Activated CD4-positive, alpha-beta T cell treated with anti-CD3 and anti-CD28 coated beads, Interleukin-2, amount 10 ng/mL, durations not matched to agents 7 days and 5 days (primary cell): ENCODE data around the gene LIPK. TPM values are rescaled to one million over a fixed set of nuclear protein-coding genes. Genes with fewer than 3 reads are reported as not detected.
"Not testable (repeated sequence)": the region's sequence is repeated elsewhere in the genome, so short reads cannot be mapped to it uniquely, and the experiment has no call there.

Source experiments
- CTCF ChIA-PET: fragments of 350-600 bp; sonication (Branson Sonifier 250); formaldehyde crosslinking; loops from one replicate; lab custom pipeline; 2021; ENCODE audit warnings: antibody characterized with exemption; lab: Charles Lee
- POLR2A ChIA-PET: fragments of 350-600 bp; sonication (Branson Sonifier 250); formaldehyde crosslinking; loops from one replicate; lab custom pipeline; 2021; ENCODE audit warnings: antibody characterized with exemption; lab: Charles Lee
- DNase-seq: peaks from one replicate; pipeline ENCODE4 v3.0.0-alpha.2; 2020
- H3K27ac Mint-ChIP-seq: one replicate; pipeline ENCODE4 v1.8.0; 2021; ENCODE audit warnings: mild to moderate bottlenecking, moderate library complexity, mixed read lengths
- H3K27me3 Mint-ChIP-seq: one replicate; pipeline ENCODE4 v1.8.0; 2021; ENCODE audit warnings: mixed read lengths
- H3K36me3 Mint-ChIP-seq: one replicate; pipeline ENCODE4 v1.8.0; 2021; ENCODE audit warnings: low read depth, mixed read lengths
- H3K4me1 Mint-ChIP-seq: one replicate; pipeline ENCODE4 v1.8.0; 2021; ENCODE audit warnings: mixed read lengths
- H3K4me3 Mint-ChIP-seq: one replicate; pipeline ENCODE4 v1.8.0; 2021; ENCODE audit warnings: mild to moderate bottlenecking, moderate library complexity, mixed read lengths
- H3K9me3 Mint-ChIP-seq: one replicate; pipeline ENCODE4 v1.8.0; 2021; ENCODE audit warnings: mixed read lengths
- total RNA-seq, 2 experiments: library from RNA; stranded (reverse); gene quantifications; one replicate each; pipeline ENCODE4 v1.2.3, GENCODE V29; 2021

The LIPK gene
- total RNA-seq, 2 experiments from 2014 or later: not detected

GRCh38 chr10:88730864-88731263, 24.8 kb downstream of the LIPK start:
- no peaks in the 10 kb centered on the region for H3K36me3 Mint-ChIP-seq
- POLR2A ChIA-PET: no interaction called here
- peaks cover 10% of the 10 kb centered on the region for H3K27me3 Mint-ChIP-seq
- DNase-seq: no peak
- H3K27ac Mint-ChIP-seq: no peak overlapping the region
- H3K4me3 Mint-ChIP-seq: no peak overlapping the region
- H3K9me3 Mint-ChIP-seq: no peaks in the 10 kb centered on the region
- CTCF ChIA-PET: no interaction called here
- peaks cover 3% of the 10 kb centered on the region for H3K4me1 Mint-ChIP-seq

DNA sequence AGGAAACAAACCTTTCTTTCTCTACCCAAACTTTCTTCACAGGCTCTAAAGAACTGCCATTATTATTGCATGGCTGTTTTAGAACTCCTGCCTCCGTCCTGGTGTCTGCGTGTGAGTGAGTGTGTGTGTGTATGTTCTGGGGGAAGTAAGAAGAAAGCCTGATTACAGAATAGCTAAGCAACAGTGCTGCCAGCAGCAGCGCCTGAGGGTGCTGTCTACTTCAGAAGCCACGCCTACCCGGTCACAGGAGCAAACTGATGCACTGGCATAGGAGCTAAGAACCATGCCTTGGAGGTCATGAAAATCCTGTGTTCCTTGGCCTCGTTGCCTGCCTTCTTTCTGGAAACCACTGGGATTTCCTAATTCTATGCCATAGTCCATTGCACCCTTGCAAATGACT, 25.2 kb downstream of the LIPK start:
- no peak for DNase-seq
- Mint-ChIP-seq H3K27ac (no peak overlapping the region), H3K36me3 (no peaks in the 10 kb centered on the region), H3K9me3 (no peaks in the 10 kb centered on the region), H3K27me3 (peaks cover 8% of the 10 kb centered on the region), H3K4me3 (no peak overlapping the region), H3K4me1 (no peaks in the 10 kb centered on the region)
- ChIA-PET CTCF (no interaction called here), POLR2A (no interaction called here)

DNA sequence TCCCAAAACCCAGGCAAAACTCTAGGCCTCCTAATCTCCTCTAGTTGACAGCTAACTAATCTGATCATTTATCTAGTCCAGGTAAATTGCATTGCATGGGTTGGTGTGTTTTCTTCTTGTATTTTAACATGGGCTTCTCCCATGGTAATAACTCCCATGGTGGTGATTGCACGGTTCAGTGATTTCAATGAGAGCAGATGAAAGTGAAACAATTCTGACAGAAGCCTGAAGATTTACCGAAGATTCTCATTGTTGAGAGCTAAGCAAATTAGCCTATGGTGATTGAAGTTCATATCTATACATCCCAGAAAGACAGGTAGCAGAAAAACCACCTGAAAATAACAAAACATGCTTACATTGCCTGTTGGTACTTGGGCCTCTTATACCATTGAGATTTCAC, 27.2 kb downstream of the LIPK start:
- CTCF ChIA-PET: no interaction called here
- H3K4me3 Mint-ChIP-seq: no peak overlapping the region
- no peaks in the 10 kb centered on the region for H3K36me3 Mint-ChIP-seq
- no peak for DNase-seq
- no peak overlapping the region for H3K27ac Mint-ChIP-seq
- no peaks in the 10 kb centered on the region for H3K4me1 Mint-ChIP-seq
- H3K27me3 Mint-ChIP-seq: peaks cover 18% of the 10 kb centered on the region
- H3K9me3 Mint-ChIP-seq: no peaks in the 10 kb centered on the region
- POLR2A ChIA-PET: no interaction called here

DNA sequence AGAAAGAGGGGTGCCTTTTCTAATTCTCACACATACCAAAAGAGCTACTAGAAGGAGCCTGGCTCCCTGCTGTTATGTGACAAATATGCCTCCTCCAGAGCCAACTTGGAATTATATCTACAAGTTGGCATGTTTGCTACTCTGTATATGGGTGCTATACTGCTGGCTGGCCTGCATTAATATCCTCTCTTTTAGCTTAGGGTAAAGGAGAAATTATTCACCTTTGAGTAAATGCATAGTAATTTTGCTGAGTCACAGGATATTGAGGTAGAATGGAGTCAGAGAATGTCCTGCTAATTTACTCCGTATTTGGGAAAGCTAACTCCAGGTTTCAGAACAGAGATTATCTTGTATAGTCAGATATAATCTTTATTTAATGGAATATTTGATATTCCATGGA, 29.6 kb downstream of the LIPK start:
- H3K9me3 Mint-ChIP-seq: no peaks in the 10 kb centered on the region
- no peak for DNase-seq
- H3K4me3 Mint-ChIP-seq: no peak overlapping the region
- H3K27ac Mint-ChIP-seq: no peak overlapping the region
- peaks cover 23% of the 10 kb centered on the region for H3K27me3 Mint-ChIP-seq
- ChIA-PET POLR2A (no interaction called here), CTCF (interaction anchor here (0.7 kb wide), 1 partner anchor 11 kb away, joined by 3 read pairs; no protein-coding TSS in a partner anchor)
- H3K4me1 Mint-ChIP-seq: no peaks in the 10 kb centered on the region
- no peaks in the 10 kb centered on the region for H3K36me3 Mint-ChIP-seq

- H3K27ac Mint-ChIP-seq, DNase-seq, POLR2A ChIA-PET, CTCF ChIA-PET, H3K4me3 Mint-ChIP-seq, H3K36me3 Mint-ChIP-seq, H3K4me1 Mint-ChIP-seq, H3K9me3 Mint-ChIP-seq: not testable (repeated sequence)
- H3K27me3 Mint-ChIP-seq: peaks cover 45% of the 10 kb centered on the region
Observed at GRCh38 chr10:88741921-88742320, 35.9 kb downstream of the LIPK start.

- peaks cover 4% of the 10 kb centered on the region for H3K9me3 Mint-ChIP-seq
- H3K4me1 Mint-ChIP-seq: no peaks in the 10 kb centered on the region
- POLR2A ChIA-PET: no interaction called here
- H3K27ac Mint-ChIP-seq: no peak overlapping the region
- CTCF ChIA-PET: no interaction called here
- H3K27me3 Mint-ChIP-seq: peaks cover 48% of the 10 kb centered on the region
- no peak for DNase-seq
- no peak overlapping the region for H3K4me3 Mint-ChIP-seq
- no peaks in the 10 kb centered on the region for H3K36me3 Mint-ChIP-seq
Observed at GRCh38 chr10:88742448-88742847, 36.4 kb downstream of the LIPK start.

GRCh38 chr10:88744002-88744401, 38.0 kb downstream of the LIPK start:
- DNase-seq: no peak
- no peaks in the 10 kb centered on the region for H3K4me1 Mint-ChIP-seq
- ChIA-PET CTCF (no interaction called here), POLR2A (no interaction called here)
- H3K36me3 Mint-ChIP-seq: no peaks in the 10 kb centered on the region
- H3K9me3 Mint-ChIP-seq: peaks cover 4% of the 10 kb centered on the region
- H3K27ac Mint-ChIP-seq: no peak overlapping the region
- H3K27me3 Mint-ChIP-seq: peaks cover 45% of the 10 kb centered on the region
- H3K4me3 Mint-ChIP-seq: no peak overlapping the region

- Mint-ChIP-seq H3K27ac (no peak overlapping the region), H3K4me3 (no peak overlapping the region), H3K4me1 (no peaks in the 10 kb centered on the region), H3K27me3 (peaks cover 46% of the 10 kb centered on the region), H3K36me3 (no peaks in the 10 kb centered on the region), H3K9me3 (peaks cover 4% of the 10 kb centered on the region)
- ChIA-PET CTCF (interaction anchor here (0.9 kb wide), 1 partner anchor 14 kb away, joined by 3 read pairs; the partner anchor contains the start of gene LIPN), POLR2A (no interaction called here)
- DNase-seq: no peak
Observed at GRCh38 chr10:88745633-88746032, 39.6 kb downstream of the LIPK start.

- Mint-ChIP-seq H3K27me3 (peaks cover 17% of the 10 kb centered on the region), H3K27ac (no peak overlapping the region), H3K4me1 (peaks cover 3% of the 10 kb centered on the region), H3K4me3 (no peak overlapping the region), H3K36me3 (no peaks in the 10 kb centered on the region), H3K9me3 (peaks cover 2% of the 10 kb centered on the region)
- ChIA-PET POLR2A (no interaction called here), CTCF (no interaction called here)
- no peak for DNase-seq
Observed at GRCh38 chr10:88754287-88754686, 48.2 kb downstream of the LIPK start.

DNA sequence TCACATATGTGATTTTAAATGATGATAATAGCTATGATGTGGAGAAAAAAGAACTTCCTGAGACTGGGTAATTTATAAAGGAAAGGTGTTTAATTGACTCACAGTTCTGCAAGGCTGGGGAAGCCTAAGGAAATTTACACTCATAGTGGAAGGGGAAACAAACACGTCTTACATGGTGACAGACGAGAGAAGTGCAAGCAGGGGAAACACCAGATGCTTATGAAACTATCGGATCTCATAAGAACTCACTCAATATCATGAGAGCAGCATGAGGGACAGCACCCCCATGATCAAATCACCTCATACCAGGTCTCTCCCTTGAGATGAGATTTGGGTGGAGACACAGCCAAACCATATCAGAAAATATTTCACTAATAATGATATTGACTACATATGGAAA, 49.7 kb downstream of the LIPK start:
- H3K4me1 Mint-ChIP-seq: peaks cover 8% of the 10 kb centered on the region
- DNase-seq: no peak
- peaks cover 15% of the 10 kb centered on the region for H3K27me3 Mint-ChIP-seq
- H3K27ac Mint-ChIP-seq: no peak overlapping the region
- H3K4me3 Mint-ChIP-seq: no peak overlapping the region
- peaks cover 2% of the 10 kb centered on the region for H3K9me3 Mint-ChIP-seq
- ChIA-PET CTCF (no interaction called here), POLR2A (no interaction called here)
- no peaks in the 10 kb centered on the region for H3K36me3 Mint-ChIP-seq

- no peak overlapping the region for H3K27ac Mint-ChIP-seq
- DNase-seq: no peak
- H3K27me3 Mint-ChIP-seq: peaks cover 15% of the 10 kb centered on the region
- peaks cover 2% of the 10 kb centered on the region for H3K9me3 Mint-ChIP-seq
- H3K4me1 Mint-ChIP-seq: peaks cover 8% of the 10 kb centered on the region
- H3K4me3 Mint-ChIP-seq: no peak overlapping the region
- ChIA-PET CTCF (no interaction called here), POLR2A (no interaction called here)
- H3K36me3 Mint-ChIP-seq: no peaks in the 10 kb centered on the region
Observed at GRCh38 chr10:88756660-88757059, 50.6 kb downstream of the LIPK start.

DNA sequence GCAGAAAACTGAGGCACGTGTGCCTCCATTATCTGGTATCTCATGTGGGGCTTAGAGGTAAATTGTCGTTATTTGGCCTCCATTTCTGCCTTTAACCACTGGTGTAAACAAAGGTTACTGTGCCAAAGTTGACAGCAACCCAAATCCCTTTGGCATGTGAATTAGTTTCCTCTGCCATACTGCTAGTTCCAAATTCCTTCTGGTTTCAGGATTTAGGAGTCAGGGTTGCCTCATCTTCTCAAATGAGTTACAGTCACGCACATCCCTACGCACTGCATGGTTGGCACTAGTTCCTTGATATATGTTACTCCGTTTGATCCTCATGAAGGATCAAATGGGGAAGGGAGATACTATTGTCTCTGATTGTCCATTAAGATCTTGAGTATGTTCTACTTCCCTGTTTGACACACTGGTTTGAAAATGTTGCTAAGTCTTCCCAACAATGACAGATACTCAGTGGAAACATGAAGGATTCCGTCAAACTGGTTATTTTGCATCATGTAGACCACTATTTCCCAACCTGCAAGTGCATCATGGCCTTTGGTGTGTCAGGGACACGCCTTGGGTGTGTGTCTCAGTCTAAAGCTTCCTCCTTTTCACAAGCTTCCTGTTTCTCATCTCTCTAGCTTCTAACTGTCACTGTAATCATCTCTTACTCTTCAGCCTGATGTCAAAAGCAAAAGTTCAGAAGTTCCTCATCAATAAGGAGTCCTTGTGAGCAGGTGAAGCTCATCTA, 53.5 kb downstream of the LIPK start, which contains the start of gene LIPN:
LIPN (plus strand) TSS at position 655 of the 736 bp plus-strand sequence. CDS start 1,386 bp downstream, outside the sequence.
- peaks cover 2% of the 10 kb centered on the region for H3K9me3 Mint-ChIP-seq
- H3K27me3 Mint-ChIP-seq: peaks cover 15% of the 10 kb centered on the region
- no peaks in the 10 kb centered on the region for H3K36me3 Mint-ChIP-seq
- peaks cover 8% of the 10 kb centered on the region for H3K4me1 Mint-ChIP-seq
- no peak for DNase-seq
- H3K27ac Mint-ChIP-seq: no peak within 1 kb of the TSS
- ChIA-PET CTCF (interaction anchor here (1.1 to 1.8 kb wide), 2 partner anchors 15 to 22 kb away, joined by 3 to 5 read pairs; no protein-coding TSS in a partner anchor), POLR2A (no interaction called here)
- H3K4me3 Mint-ChIP-seq: no peak within 1 kb of the TSS

- DNase-seq: no peak
- H3K4me3 Mint-ChIP-seq: no peak overlapping the region
- POLR2A ChIA-PET: no interaction called here
- no peaks in the 10 kb centered on the region for H3K36me3 Mint-ChIP-seq
- CTCF ChIA-PET: no interaction called here
- peaks cover 2% of the 10 kb centered on the region for H3K9me3 Mint-ChIP-seq
- no peak overlapping the region for H3K27ac Mint-ChIP-seq
- H3K4me1 Mint-ChIP-seq: peaks cover 5% of the 10 kb centered on the region
- peaks cover 17% of the 10 kb centered on the region for H3K27me3 Mint-ChIP-seq
Observed at GRCh38 chr10:88762906-88763305, 56.9 kb downstream of the LIPK start.

DNA sequence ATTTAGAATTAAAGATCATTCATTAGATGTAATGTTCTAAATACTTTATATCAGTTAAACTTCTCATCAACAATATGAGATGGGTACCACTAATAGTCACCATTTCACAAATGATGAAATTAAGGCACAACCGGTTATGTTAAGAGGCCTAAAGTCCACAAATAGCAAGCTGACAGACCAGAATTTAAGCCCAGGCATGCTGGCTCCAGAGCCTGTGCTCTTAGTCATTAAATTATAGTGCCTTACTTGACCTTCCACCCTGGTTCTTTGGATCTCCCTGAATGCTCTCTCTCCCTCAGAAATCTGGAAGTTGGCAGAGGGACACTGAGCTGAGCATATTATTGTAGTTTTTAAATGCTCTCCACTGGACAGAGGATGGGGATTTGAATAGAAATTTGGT, 57.4 kb downstream of the LIPK start:
- H3K27ac Mint-ChIP-seq: no peak overlapping the region
- ChIA-PET CTCF (no interaction called here), POLR2A (no interaction called here)
- peaks cover 5% of the 10 kb centered on the region for H3K4me1 Mint-ChIP-seq
- H3K36me3 Mint-ChIP-seq: no peaks in the 10 kb centered on the region
- peaks cover 18% of the 10 kb centered on the region for H3K27me3 Mint-ChIP-seq
- no peak overlapping the region for H3K4me3 Mint-ChIP-seq
- peaks cover 2% of the 10 kb centered on the region for H3K9me3 Mint-ChIP-seq
- DNase-seq: no peak
